Tibial nerve (tissue), 4 donors: Measurements from ENCODE around the gene GAL3ST2.

Experiments used
- CTCF ChIP-seq, 5 experiments: fragments of 200-600 bp in 3 of 5; fragments of 450-650 bp in 2 of 5; sonication (generic) in 3 of 5; IDR thresholded peaks; one replicate each; pipeline ENCODE4 v1.5.1; 2016 to 2019; ENCODE audit warnings: antibody characterized with exemption in 5 of 5, mild to moderate bottlenecking in 3 of 5, moderate library complexity in 2 of 5
- EP300 ChIP-seq, 2 donors: sonication (generic); formaldehyde crosslinking; IDR thresholded peaks; one replicate each; pipeline ENCODE4 v1.6.1; 2017; ENCODE audit warnings: antibody characterized with exemption in 2 of 2, mild to moderate bottlenecking in 1 of 2

GRCh38 chr2:241841181-241842066 lies 64.8 kb downstream of the GAL3ST2 start:
- TF ChIP-seq CTCF (IDR thresholded peaks at IDR 0.05), result no peak
- no peak for TF ChIP-seq EP300 (IDR thresholded peaks at IDR 0.05)
